Measurements from ENCODE around the gene SCN10A.

Gene SCN10A

DNA sequence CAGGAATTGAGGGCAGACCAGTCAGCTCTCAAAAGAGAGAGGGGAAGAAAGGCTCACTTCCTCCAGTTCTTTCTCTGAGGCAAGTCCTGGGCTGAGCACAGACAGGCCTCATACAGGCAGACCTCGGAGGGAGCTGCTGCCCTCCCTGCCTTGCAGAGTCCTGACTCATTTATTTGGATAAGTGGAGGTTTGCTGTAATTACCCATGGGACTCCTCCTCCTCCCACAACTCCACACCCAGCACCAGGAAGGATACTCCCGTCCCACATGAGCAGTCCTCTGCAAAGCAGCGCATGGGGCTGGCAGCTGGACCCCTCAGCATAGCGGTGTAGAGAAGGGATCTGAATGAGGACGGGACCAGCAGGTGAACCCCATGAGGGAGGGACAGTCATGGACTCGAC is 13.4 kb upstream of the SCN10A start:
- TF ChIP-seq TOX (CRISPR knock-in tag; IDR thresholded peaks at IDR 0.05; ENCODE audit: borderline replicate concordance) (no peak), PPARA (CRISPR knock-in tag; IDR thresholded peaks at IDR 0.05; ENCODE audit: borderline replicate concordance) (no peak)
- TF ChIP-seq, protein P1, sequence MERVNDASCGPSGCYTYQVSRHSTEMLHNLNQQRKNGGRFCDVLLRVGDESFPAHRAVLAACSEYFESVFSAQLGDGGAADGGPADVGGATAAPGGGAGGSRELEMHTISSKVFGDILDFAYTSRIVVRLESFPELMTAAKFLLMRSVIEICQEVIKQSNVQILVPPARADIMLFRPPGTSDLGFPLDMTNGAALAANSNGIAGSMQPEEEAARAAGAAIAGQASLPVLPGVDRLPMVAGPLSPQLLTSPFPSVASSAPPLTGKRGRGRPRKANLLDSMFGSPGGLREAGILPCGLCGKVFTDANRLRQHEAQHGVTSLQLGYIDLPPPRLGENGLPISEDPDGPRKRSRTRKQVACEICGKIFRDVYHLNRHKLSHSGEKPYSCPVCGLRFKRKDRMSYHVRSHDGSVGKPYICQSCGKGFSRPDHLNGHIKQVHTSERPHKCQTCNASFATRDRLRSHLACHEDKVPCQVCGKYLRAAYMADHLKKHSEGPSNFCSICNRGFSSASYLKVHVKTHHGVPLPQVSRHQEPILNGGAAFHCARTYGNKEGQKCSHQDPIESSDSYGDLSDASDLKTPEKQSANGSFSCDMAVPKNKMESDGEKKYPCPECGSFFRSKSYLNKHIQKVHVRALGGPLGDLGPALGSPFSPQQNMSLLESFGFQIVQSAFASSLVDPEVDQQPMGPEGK (CRISPR knock-in tag; IDR thresholded peaks at IDR 0.05; ENCODE audit: borderline replicate concordance), result no peak
- ATAC-seq, result peak; percentile 63

DNA sequence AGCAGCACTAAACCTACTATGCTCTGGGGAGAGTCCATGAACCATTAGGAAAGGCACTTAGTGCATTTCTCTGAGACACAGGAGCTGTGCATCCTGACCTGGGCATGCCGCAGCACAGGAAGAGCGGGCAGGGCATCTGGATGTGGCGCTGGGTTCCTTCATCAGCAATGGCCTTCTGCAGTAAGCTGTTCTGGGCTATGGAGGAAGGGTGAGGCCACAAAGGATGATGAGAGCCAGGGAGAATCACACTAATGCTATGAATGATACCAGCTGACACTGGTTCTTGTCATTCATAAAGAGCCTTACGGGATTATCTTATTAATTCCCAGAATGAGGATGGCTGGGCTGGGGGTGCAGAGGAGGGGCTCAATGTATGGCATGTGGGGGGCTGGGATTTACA is 12.7 kb upstream of the SCN10A start:
- TF ChIP-seq CSDC2 (CRISPR knock-in tag; IDR thresholded peaks at IDR 0.05) (no peak), ESRRG (CRISPR knock-in tag; IDR thresholded peaks at IDR 0.05) (no peak), ZNF565 (CRISPR knock-in tag; conservative IDR thresholded peaks at IDR 0.05; ENCODE audit: low read depth) (no peak), TCF4 (CRISPR knock-in tag; IDR thresholded peaks at IDR 0.05; ENCODE audit: borderline replicate concordance) (no peak), ZNF8 (CRISPR knock-in tag; IDR thresholded peaks at IDR 0.05) (0 out of 2 replicates have a peak, but pooled peaks have one; percentile 32)
- TF ChIP-seq, protein P1 (CRISPR knock-in tag; IDR thresholded peaks at IDR 0.05; ENCODE audit: borderline replicate concordance), result no peak
- ATAC-seq, result peak; percentile 38

DNA sequence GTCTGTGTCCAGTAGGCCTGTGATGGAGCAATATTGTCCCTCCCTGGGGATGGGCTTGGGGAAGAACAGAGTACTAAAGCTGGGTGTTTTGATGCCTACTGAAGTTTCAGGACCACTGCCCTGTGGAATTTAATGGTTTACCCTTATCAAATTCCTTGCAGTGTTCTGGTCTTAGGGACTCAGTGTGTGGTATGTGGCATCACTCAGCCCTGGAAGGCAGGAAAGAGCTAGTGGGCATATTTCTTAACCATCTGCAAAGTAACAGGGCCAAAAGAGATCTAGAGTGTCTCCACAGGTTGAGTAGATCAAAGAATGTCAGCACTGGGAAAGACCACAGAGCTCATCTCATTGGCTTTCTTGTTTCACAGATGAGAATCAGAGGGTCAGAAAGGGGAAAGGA is 11.8 kb upstream of the SCN10A start:
- TF ChIP-seq OSR1 (CRISPR knock-in tag; IDR thresholded peaks at IDR 0.05) (no peak), TOX (CRISPR knock-in tag; IDR thresholded peaks at IDR 0.05; ENCODE audit: borderline replicate concordance) (no peak), ZNF70 (CRISPR knock-in tag; IDR thresholded peaks at IDR 0.05) (no peak), ZNF565 (CRISPR knock-in tag; conservative IDR thresholded peaks at IDR 0.05; ENCODE audit: low read depth) (no peak)
- ATAC-seq, result no peak

DNA sequence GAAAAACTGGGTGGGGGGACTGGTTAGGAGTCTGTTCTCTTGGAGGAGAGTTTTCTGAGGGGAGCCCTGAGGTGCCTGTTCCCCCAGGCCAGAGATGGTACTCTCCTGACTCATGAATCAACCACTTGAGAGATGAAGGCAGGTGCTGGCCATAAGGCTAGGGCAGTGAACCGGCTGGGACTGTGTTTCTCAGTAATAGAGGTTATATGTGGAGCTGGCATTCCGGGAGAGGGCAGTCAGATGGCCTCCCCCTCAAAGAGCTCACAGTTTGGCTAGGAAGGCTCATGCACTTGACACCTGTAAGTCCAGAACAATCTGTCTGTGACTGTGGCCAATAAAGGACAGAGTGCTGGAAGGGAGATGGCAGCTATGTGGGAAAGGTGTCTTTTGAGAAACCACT is 10.0 kb upstream of the SCN10A start:
- no peak for TF ChIP-seq ZNF70 (CRISPR knock-in tag; IDR thresholded peaks at IDR 0.05)
- ATAC-seq, result no peak

- no peak for ATAC-seq
- TF ChIP-seq, protein P2, sequence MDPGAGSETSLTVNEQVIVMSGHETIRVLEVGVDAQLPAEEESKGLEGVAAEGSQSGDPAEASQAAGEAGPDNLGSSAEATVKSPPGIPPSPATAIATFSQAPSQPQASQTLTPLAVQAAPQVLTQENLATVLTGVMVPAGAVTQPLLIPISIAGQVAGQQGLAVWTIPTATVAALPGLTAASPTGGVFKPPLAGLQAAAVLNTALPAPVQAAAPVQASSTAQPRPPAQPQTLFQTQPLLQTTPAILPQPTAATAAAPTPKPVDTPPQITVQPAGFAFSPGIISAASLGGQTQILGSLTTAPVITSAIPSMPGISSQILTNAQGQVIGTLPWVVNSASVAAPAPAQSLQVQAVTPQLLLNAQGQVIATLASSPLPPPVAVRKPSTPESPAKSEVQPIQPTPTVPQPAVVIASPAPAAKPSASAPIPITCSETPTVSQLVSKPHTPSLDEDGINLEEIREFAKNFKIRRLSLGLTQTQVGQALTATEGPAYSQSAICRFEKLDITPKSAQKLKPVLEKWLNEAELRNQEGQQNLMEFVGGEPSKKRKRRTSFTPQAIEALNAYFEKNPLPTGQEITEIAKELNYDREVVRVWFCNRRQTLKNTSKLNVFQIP (CRISPR knock-in tag; IDR thresholded peaks at IDR 0.05; ENCODE audit: borderline replicate concordance, low read depth), result no peak
- TF ChIP-seq TCF4 (CRISPR knock-in tag; IDR thresholded peaks at IDR 0.05; ENCODE audit: borderline replicate concordance), result no peak
- no peak for TF ChIP-seq OSR1 (CRISPR knock-in tag; IDR thresholded peaks at IDR 0.05)
- TF ChIP-seq ARNTL (CRISPR knock-in tag; IDR thresholded peaks at IDR 0.05; ENCODE audit: borderline replicate concordance, low read depth), result no peak
- TF ChIP-seq ZC3H10 (CRISPR knock-in tag; IDR thresholded peaks at IDR 0.05), result no peak
- TF ChIP-seq, protein P3, sequence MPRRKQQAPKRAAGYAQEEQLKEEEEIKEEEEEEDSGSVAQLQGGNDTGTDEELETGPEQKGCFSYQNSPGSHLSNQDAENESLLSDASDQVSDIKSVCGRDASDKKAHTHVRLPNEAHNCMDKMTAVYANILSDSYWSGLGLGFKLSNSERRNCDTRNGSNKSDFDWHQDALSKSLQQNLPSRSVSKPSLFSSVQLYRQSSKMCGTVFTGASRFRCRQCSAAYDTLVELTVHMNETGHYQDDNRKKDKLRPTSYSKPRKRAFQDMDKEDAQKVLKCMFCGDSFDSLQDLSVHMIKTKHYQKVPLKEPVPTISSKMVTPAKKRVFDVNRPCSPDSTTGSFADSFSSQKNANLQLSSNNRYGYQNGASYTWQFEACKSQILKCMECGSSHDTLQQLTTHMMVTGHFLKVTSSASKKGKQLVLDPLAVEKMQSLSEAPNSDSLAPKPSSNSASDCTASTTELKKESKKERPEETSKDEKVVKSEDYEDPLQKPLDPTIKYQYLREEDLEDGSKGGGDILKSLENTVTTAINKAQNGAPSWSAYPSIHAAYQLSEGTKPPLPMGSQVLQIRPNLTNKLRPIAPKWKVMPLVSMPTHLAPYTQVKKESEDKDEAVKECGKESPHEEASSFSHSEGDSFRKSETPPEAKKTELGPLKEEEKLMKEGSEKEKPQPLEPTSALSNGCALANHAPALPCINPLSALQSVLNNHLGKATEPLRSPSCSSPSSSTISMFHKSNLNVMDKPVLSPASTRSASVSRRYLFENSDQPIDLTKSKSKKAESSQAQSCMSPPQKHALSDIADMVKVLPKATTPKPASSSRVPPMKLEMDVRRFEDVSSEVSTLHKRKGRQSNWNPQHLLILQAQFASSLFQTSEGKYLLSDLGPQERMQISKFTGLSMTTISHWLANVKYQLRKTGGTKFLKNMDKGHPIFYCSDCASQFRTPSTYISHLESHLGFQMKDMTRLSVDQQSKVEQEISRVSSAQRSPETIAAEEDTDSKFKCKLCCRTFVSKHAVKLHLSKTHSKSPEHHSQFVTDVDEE (CRISPR knock-in tag; IDR thresholded peaks at IDR 0.05), result no peak
- no peak for TF ChIP-seq ZFP3 (CRISPR knock-in tag; IDR thresholded peaks at IDR 0.05)
- no peak for TF ChIP-seq ZNF8 (CRISPR knock-in tag; IDR thresholded peaks at IDR 0.05)
These were observed 8.3 kb upstream of the SCN10A start for GRCh38 chr3:38824349-38824748.

- no peak for ATAC-seq
- TF ChIP-seq ZFP30 (CRISPR knock-in tag; IDR thresholded peaks at IDR 0.05) (no peak), ZNF70 (CRISPR knock-in tag; IDR thresholded peaks at IDR 0.05) (no peak), ZNF565 (CRISPR knock-in tag; conservative IDR thresholded peaks at IDR 0.05; ENCODE audit: low read depth) (no peak), BACH2 (CRISPR knock-in tag; IDR thresholded peaks at IDR 0.05; ENCODE audit: borderline replicate concordance) (no peak), OSR1 (CRISPR knock-in tag; IDR thresholded peaks at IDR 0.05) (no peak), CSDC2 (CRISPR knock-in tag; IDR thresholded peaks at IDR 0.05) (no peak), ZFP3 (CRISPR knock-in tag; IDR thresholded peaks at IDR 0.05) (no peak), TCF4 (CRISPR knock-in tag; IDR thresholded peaks at IDR 0.05; ENCODE audit: borderline replicate concordance) (no peak)
- TF ChIP-seq, protein P3 (CRISPR knock-in tag; IDR thresholded peaks at IDR 0.05), result no peak
- TF ChIP-seq, protein P1 (CRISPR knock-in tag; IDR thresholded peaks at IDR 0.05; ENCODE audit: borderline replicate concordance), result no peak
These were observed 7.7 kb upstream of the SCN10A start for GRCh38 chr3:38823722-38824121.

All from SK-N-SH treated with all-trans-retinoic acid at 6 μM for 48 hours (cell line).